GM08714 (cell line): ENCODE data around the gene APOBEC3H.
A peak's percentile ranks its signal among the peaks of the same experiment; 100 is the strongest.

Experiments used
- H3K4me3 ChIP-seq: fragments of 200-500 bp; sonication (Bioruptor generic); 2 replicates; pipeline ENCODE4 v1.5.1; 2014; ENCODE audit warnings: mild to moderate bottlenecking, low read length, inconsistent platforms
- ZNF274 ChIP-seq: IDR thresholded peaks from 2 replicates; pipeline ENCODE4 v1.6.1; 2012; ENCODE audit warnings: mild to moderate bottlenecking, low read depth, low read length

The APOBEC3H gene

DNA sequence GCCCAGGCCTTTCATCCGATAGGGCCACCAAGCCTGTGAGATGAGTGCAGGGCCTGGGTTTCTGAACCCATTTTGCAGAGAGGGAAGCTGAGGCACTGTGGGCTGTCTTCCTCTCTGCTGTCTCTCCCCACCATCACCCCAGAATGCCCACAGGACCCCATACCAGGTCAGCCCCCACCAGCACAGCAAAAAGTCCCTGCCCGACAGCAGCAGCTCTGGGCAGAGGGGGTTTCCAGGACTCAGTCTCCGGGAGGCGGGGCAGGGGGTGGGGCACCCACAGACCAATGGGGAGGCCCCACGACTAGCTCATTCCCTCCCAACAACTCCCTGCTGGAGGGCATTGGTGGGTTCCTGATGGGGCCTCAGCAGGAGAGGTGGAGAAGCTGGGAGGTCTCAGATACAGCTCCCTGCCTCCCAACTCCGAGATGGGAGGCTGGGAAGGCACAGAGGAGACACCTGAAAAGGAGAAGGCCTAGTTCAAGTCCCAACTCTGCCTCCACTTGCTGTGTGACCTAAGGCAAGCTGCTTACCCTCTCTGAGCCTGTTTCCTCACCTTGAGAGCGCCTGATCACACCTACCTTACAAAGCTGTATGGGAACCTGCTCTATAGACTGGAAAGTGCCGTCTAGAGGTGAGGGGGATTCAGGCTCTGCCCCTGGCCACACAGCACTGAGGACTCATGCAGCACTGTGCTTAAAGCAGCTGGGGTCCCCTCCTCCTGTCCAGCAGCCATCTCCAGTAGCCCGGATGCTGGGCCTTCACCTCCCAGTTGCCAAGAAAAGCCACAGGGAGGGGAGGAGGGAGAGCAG is 51.9 kb downstream of the APOBEC3H start:
- no peak overlapping the region for H3K4me3 ChIP-seq
- no peak for TF ChIP-seq ZNF274

GRCh38 chr22:39149915-39150847 is 53.1 kb downstream of the APOBEC3H start:
- TF ChIP-seq ZNF274 = no peak
- H3K4me3 ChIP-seq = no peak overlapping the region

- H3K4me3 ChIP-seq = no peak overlapping the region
- no peak for TF ChIP-seq ZNF274
Measured at GRCh38 chr22:39150848-39151215, 53.8 kb downstream of the APOBEC3H start.

- H3K4me3 ChIP-seq = peak overlapping the region; percentile 90
- no peak for TF ChIP-seq ZNF274
Measured at GRCh38 chr22:39151329-39151975, 54.4 kb downstream of the APOBEC3H start.

- TF ChIP-seq ZNF274 = no peak
- peak overlapping the region; percentile 90 for H3K4me3 ChIP-seq
Measured at GRCh38 chr22:39152024-39152510, 55.0 kb downstream of the APOBEC3H start.

- H3K4me3 ChIP-seq = peak within 1 kb of the TSS; percentile 90
- no peak for TF ChIP-seq ZNF274
Measured at GRCh38 chr22:39152511-39153219, 55.6 kb downstream of the APOBEC3H start, which contains the start of gene CBX7. CBX7 (minus strand) TSS chr22:39152680; CDS start chr22:39152444, 236 bp downstream.

DNA sequence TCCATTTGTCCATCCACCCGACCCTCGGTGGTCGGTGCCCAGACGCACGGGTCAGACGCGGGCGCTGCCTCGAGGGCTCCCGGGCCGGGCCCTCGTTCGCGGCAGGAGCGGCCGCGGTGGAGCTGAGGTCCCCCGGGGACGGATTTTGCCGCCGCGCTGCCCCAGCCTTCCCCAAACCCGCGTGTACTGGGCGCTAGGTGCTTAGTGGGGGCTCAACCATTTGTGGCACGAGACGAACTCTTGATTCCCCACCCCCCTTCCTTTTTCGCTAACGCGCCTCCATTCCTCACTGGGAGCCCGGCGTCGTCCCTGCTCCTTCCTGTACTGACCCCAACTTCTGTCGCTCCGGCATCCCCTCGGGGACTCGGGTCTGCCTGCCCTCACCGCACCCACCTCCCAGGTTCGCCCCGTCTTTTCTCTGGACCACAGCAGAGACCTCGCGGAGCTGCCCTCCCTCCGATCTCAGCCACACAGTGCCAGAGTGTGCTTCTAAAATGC is 56.2 kb downstream of the APOBEC3H start:
- H3K4me3 ChIP-seq = peak overlapping the region; percentile 62; the same call in 1 of the 2 replicates
- TF ChIP-seq ZNF274 = no peak
